B cell (primary cell): ENCODE measurements around the gene ZNF503. TPM values are rescaled to one million over a fixed set of nuclear protein-coding genes. Genes with fewer than 3 reads are reported as not detected.
A peak's percentile ranks its signal among the peaks of the same experiment; 100 is the strongest.

Experiments used
- ATAC-seq: fragments of 200-7000 bp; cut with Tn5 transposase; one replicate; pipeline ENCODE4 v1.10.0; 2021; ENCODE audit warnings: low read depth, mild to moderate bottlenecking, moderate number of reproducible peaks, moderate library complexity
- CTCF ChIA-PET: fragments of 350-600 bp; sonication (Branson Sonifier 250); formaldehyde crosslinking; loops from one replicate; lab custom pipeline; 2021; ENCODE audit warnings: antibody characterized with exemption, inconsistent platforms; lab: Charles Lee
- POLR2A ChIA-PET: fragments of 350-600 bp; sonication (Branson Sonifier 250); formaldehyde crosslinking; loops from one replicate; lab custom pipeline; 2021; ENCODE audit warnings: antibody characterized with exemption; lab: Charles Lee
- DNase-seq: peaks from one replicate; pipeline ENCODE4 v3.0.0; 2013
- H2AFZ ChIP-seq: 2 replicates; pipeline ENCODE4 v1.6.1; 2012; ENCODE audit warnings: mild to moderate bottlenecking, low read depth, low read length; ENCODE audit not compliant: insufficient read depth, poor library complexity, severe bottlenecking
- H3K27ac ChIP-seq, 2 donors: 1 replicate in 1 of 2; 2 replicates in 1 of 2; pipeline ENCODE4 v1.5.1; 2012 to 2013; ENCODE audit warnings: low read length in 2 of 2, mild to moderate bottlenecking in 2 of 2, moderate library complexity in 1 of 2
- H3K27me3 ChIP-seq, 4 experiments: fragments of 200-600 bp in 1 of 4; sonication (generic) in 1 of 4; replicated peaks in 1 of 4; 1 replicate in 2 of 4; 2 replicates in 2 of 4; pipeline versions ENCODE4 v1.6.1 to v1.7.0; 2013 to 2016; ENCODE audit warnings: low read length in 3 of 4, mild to moderate bottlenecking in 2 of 4, mixed read lengths in 1 of 4, moderate library complexity in 1 of 4; ENCODE audit not compliant: insufficient read depth in 4 of 4, control insufficient read depth in 3 of 4; ENCODE audit errors: control extremely low read depth in 1 of 4
- H3K36me3 ChIP-seq, 2 experiments: replicated peaks in 1 of 2; 1 replicate in 1 of 2; 2 replicates in 1 of 2; pipeline versions ENCODE4 v1.6.1 to v1.7.1; 2013; ENCODE audit warnings: low read length in 1 of 2; ENCODE audit not compliant: insufficient read depth in 2 of 2, control insufficient read depth in 1 of 2; ENCODE audit errors: control extremely low read depth in 1 of 2, extremely low read depth in 1 of 2
- H3K4me1 ChIP-seq, 2 donors: fragments of 200-600 bp in 1 of 2; sonication (generic) in 1 of 2; 1 replicate in 1 of 2; 2 replicates in 1 of 2; pipeline versions ENCODE4 v1.5.1 to v1.6.1; 2013 to 2017; ENCODE audit warnings: low read length in 2 of 2; ENCODE audit not compliant: control insufficient read depth in 2 of 2, insufficient read depth in 2 of 2
- H3K4me2 ChIP-seq: replicated peaks from 2 replicates; pipeline ENCODE3; 2012; ENCODE audit warnings: mild to moderate bottlenecking, low read depth, low read length; ENCODE audit not compliant: poor library complexity, severe bottlenecking
- H3K4me3 ChIP-seq, 5 experiments: fragments of 200-600 bp in 1 of 5; sonication (generic) in 1 of 5; 1 replicate in 3 of 5; 2 replicates in 2 of 5; pipeline versions ENCODE4 v1.5.1 to v1.7.0; 2011 to 2016; ENCODE audit warnings: low read length in 4 of 5, mild to moderate bottlenecking in 4 of 5, low read depth in 2 of 5, control low read depth in 1 of 5, moderate library complexity in 1 of 5; ENCODE audit not compliant: insufficient read depth in 1 of 5; ENCODE audit errors: control extremely low read depth in 1 of 5, extremely low read depth in 1 of 5
- H3K79me2 ChIP-seq: fragments of 200-600 bp; sonication (generic); one replicate; pipeline ENCODE4 v1.6.0; 2016; ENCODE audit warnings: low read length; ENCODE audit not compliant: control insufficient read depth, insufficient read depth
- H3K9ac ChIP-seq: fragments of 200-600 bp; sonication (generic); 2 replicates; pipeline ENCODE4 v1.6.1; 2017; ENCODE audit warnings: mild to moderate bottlenecking, low read length, moderate library complexity
- H3K9me3 ChIP-seq, 3 donors: one replicate each; pipeline versions ENCODE4 v1.6.1 to v1.7.1; 2013; ENCODE audit warnings: low read length in 2 of 3; ENCODE audit not compliant: control insufficient read depth in 2 of 3, insufficient read depth in 1 of 3; ENCODE audit errors: control extremely low read depth in 1 of 3
- H4K20me1 ChIP-seq: 2 replicates; pipeline ENCODE4 v1.6.0; 2012; ENCODE audit warnings: mild to moderate bottlenecking, low read length; ENCODE audit not compliant: insufficient read depth, control insufficient read depth, poor library complexity, severe bottlenecking
- H3K27ac Mint-ChIP-seq: one replicate; pipeline ENCODE4 v1.8.0; 2021; ENCODE audit warnings: mixed read lengths
- H3K27me3 Mint-ChIP-seq: one replicate; pipeline ENCODE4 v1.8.0; 2021; ENCODE audit warnings: mixed read lengths
- H3K4me1 Mint-ChIP-seq: one replicate; pipeline ENCODE4 v1.8.0; 2021; ENCODE audit warnings: mixed read lengths
- H3K4me3 Mint-ChIP-seq: one replicate; pipeline ENCODE4 v1.8.0; 2021; ENCODE audit warnings: mixed read lengths
- H3K9me3 Mint-ChIP-seq: one replicate; pipeline ENCODE4 v1.8.0; 2022; ENCODE audit warnings: mixed read lengths; ENCODE audit not compliant: insufficient read depth
- EZH2 ChIP-seq: IDR thresholded peaks from 2 replicates; pipeline ENCODE4 v1.6.1; 2012; ENCODE audit warnings: borderline replicate concordance, low read depth, mild to moderate bottlenecking, moderate library complexity, low read length; ENCODE audit not compliant: insufficient read depth, poor library complexity, severe bottlenecking
- WGBS: methylation state at CpG from one replicate; pipeline ENCODE4 v1.1.5; 2013; ENCODE audit warnings: missing lambda C conversion rate; ENCODE audit not compliant: insufficient coverage; 5-methylcytosine and 5-hydroxymethylcytosine counted together
- intact Hi-C: fragments of 100-400 bp; cut with micrococcal nuclease; formaldehyde crosslinking; loops from one replicate; pipeline ENCODE4 v1.10.0; 2022
- polyA plus RNA-seq: library from polyadenylated mRNA; depleted of rRNA; stranded (reverse); fragments of >200 nt; gene quantifications from 2 replicates; pipeline ENCODE4 v1.2.3, GENCODE V29; 2012
- total RNA-seq, 2 donors: library from RNA; stranded (reverse); fragments of 120-200 nt in 1 of 2; gene quantifications; 1 replicate in 1 of 2; 2 replicates in 1 of 2; pipeline versions ENCODE4 v1.2.3 to v1.2.4, GENCODE V29; 2013 to 2022
- TF ChIP-seq, protein P1 (sequence below): fragments of 200-600 bp; IDR thresholded peaks from one replicate; pipeline ENCODE4 v1.8.0; 2022; ENCODE audit warnings: antibody characterized with exemption, mild to moderate bottlenecking

The ZNF503 gene
- total and polyA plus RNA-seq, 2 donors (not counting 1 experiment from before 2014, with no cell fraction given) = 0.04 TPM; not detected in 1

DNA sequence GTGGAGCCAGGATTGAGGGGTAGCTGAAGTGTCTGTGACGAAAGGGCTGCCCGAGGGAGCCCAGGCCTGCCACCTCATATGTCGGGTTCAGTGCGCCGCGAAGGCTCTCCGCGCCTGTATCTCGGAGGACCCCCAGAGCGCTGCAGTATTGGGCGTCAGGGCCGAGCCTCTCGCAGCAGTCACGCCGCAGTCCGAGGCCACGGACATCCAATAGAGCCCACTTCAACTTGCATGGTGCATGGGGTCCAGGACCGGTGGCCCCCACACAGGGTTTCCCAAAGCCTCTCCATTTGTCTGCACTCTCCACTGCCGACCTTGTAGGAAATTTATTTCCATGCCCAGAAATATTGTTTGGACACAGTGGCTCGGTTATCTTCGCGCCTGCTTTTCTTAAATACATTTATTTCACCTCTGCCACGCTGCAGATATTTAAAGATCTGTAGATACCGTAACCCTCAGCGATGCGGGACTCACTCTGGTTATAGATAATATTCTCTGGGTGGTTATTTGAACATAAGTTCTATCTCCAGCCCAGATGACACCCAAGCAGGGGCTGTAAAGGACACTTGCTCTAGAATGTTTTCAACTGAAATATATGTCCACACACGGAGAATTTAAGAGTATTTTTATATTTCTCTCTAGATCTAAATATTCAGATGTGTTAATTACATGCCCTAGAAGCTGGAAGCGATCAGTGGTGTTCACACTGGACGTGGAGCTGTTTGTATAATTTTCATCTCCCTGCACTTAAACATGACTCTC is 5.1 kb upstream of the ZNF503 start:
- POLR2A ChIA-PET = no interaction called here
- Histone ChIP-seq H2AFZ (no peak overlapping the region), H3K36me3 (no peaks in the 10 kb centered on the region), H3K4me2 (peak overlapping the region; percentile 86), H3K9me3 (peaks cover 0 to 68% (median 1%) of the 10 kb centered on the region in 3 donors), H3K27me3 (peaks cover 0 to 90% (median 42%) of the 10 kb centered on the region in 4 experiments), H3K4me3 (no peak overlapping the region), H3K4me1 (peaks cover 52 to 59% of the 10 kb centered on the region in 2 donors), H3K79me2 (no peaks in the 10 kb centered on the region), H3K9ac (no peak overlapping the region), H4K20me1 (no peaks in the 10 kb centered on the region), H3K27ac (no peak overlapping the region)
- TF ChIP-seq, protein P1, sequence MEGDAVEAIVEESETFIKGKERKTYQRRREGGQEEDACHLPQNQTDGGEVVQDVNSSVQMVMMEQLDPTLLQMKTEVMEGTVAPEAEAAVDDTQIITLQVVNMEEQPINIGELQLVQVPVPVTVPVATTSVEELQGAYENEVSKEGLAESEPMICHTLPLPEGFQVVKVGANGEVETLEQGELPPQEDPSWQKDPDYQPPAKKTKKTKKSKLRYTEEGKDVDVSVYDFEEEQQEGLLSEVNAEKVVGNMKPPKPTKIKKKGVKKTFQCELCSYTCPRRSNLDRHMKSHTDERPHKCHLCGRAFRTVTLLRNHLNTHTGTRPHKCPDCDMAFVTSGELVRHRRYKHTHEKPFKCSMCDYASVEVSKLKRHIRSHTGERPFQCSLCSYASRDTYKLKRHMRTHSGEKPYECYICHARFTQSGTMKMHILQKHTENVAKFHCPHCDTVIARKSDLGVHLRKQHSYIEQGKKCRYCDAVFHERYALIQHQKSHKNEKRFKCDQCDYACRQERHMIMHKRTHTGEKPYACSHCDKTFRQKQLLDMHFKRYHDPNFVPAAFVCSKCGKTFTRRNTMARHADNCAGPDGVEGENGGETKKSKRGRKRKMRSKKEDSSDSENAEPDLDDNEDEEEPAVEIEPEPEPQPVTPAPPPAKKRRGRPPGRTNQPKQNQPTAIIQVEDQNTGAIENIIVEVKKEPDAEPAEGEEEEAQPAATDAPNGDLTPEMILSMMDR = no peak
- no peak for TF ChIP-seq EZH2
- CTCF ChIA-PET = no interaction called here
- H3K9me3 Mint-ChIP-seq = no peaks in the 10 kb centered on the region
- ATAC-seq (no peak), DNase-seq (no peak)
- H3K4me3 Mint-ChIP-seq = peak overlapping the region; percentile 65
- H3K27me3 Mint-ChIP-seq = peaks cover 81% of the 10 kb centered on the region
- H3K4me1 Mint-ChIP-seq = peaks cover 47% of the 10 kb centered on the region
- H3K27ac Mint-ChIP-seq = no peak overlapping the region
- intact Hi-C loops = no loop called here
- WGBS = 99% methylated on average over 21 of the region's 29 CpGs
